Liver (tissue), 9 donors: ENCODE results near the gene DDX42. TPM values are rescaled to one million over a fixed set of nuclear protein-coding genes. Genes with fewer than 3 reads are reported as not detected.
"Not testable (repeated sequence)": the region's sequence is repeated elsewhere in the genome, so short reads cannot be mapped to it uniquely, and the experiment has no call there.

Source experiments
- DNase-seq: peaks from one replicate; pipeline ENCODE4 v3.0.0-alpha.2; 2017; ENCODE audit warnings: low spot score
- H3K27ac ChIP-seq, 2 donors: one replicate each; pipeline ENCODE4 v1.7.0; 2013; ENCODE audit warnings: inconsistent platforms in 2 of 2, low read length in 2 of 2, control low read depth in 1 of 2, low read depth in 1 of 2, mild to moderate bottlenecking in 1 of 2
- H3K27me3 ChIP-seq, 4 donors: one replicate each; pipeline versions ENCODE4 v1.6.1 to v1.7.0; 2013; ENCODE audit warnings: low read length in 3 of 4, inconsistent platforms in 1 of 4, mild to moderate bottlenecking in 1 of 4, moderate library complexity in 1 of 4; ENCODE audit not compliant: control insufficient read depth in 4 of 4, insufficient read depth in 4 of 4
- H3K36me3 ChIP-seq, 4 donors: one replicate each; pipeline versions ENCODE4 v1.6.1 to v1.7.0; 2013; ENCODE audit warnings: low read length in 3 of 4, mild to moderate bottlenecking in 3 of 4, low read depth in 1 of 4, moderate library complexity in 1 of 4; ENCODE audit not compliant: control insufficient read depth in 4 of 4, insufficient read depth in 3 of 4
- H3K4me1 ChIP-seq, 4 donors: one replicate each; pipeline versions ENCODE4 v1.6.1 to v1.7.0; 2013; ENCODE audit warnings: low read length in 3 of 4, mild to moderate bottlenecking in 3 of 4, moderate library complexity in 1 of 4; ENCODE audit not compliant: control insufficient read depth in 4 of 4, insufficient read depth in 4 of 4
- H3K4me3 ChIP-seq, 3 donors: one replicate each; pipeline versions ENCODE4 v1.6.1 to v1.7.0; 2013; ENCODE audit warnings: low read length in 3 of 3, control low read depth in 1 of 3, low read depth in 1 of 3, mild to moderate bottlenecking in 1 of 3
- H3K9ac ChIP-seq, 2 donors: one replicate each; pipeline ENCODE4 v1.7.0; 2013; ENCODE audit warnings: low read length in 2 of 2, mild to moderate bottlenecking in 2 of 2, moderate library complexity in 2 of 2, control low read depth in 1 of 2, low read depth in 1 of 2
- H3K9me3 ChIP-seq, 4 donors: one replicate each; pipeline versions ENCODE4 v1.6.1 to v1.7.0; 2013; ENCODE audit warnings: low read length in 3 of 4; ENCODE audit not compliant: control insufficient read depth in 4 of 4
- FOXA2 ChIP-seq: IDR thresholded peaks from 2 replicates; pipeline ENCODE4 v1.6.1; 2016; ENCODE audit warnings: antibody characterized with exemption
- HNF4A ChIP-seq, 2 donors: conservative IDR thresholded peaks; 2 replicates each; pipeline ENCODE4 v1.6.1; 2016; ENCODE audit warnings: antibody characterized with exemption in 2 of 2, mild to moderate bottlenecking in 2 of 2
- JUND ChIP-seq, 2 donors: IDR thresholded peaks; 2 replicates each; pipeline ENCODE4 v1.6.1; 2016; ENCODE audit warnings: antibody characterized with exemption in 2 of 2
- NR2F2 ChIP-seq: IDR thresholded peaks from 2 replicates; pipeline ENCODE4 v1.6.1; 2016; ENCODE audit warnings: antibody characterized with exemption
- SP1 ChIP-seq: IDR thresholded peaks from 2 replicates; pipeline ENCODE4 v1.6.1; 2018; ENCODE audit warnings: antibody characterized with exemption, mild to moderate bottlenecking
- TAF1 ChIP-seq: conservative IDR thresholded peaks from 2 replicates; pipeline ENCODE4 v1.6.1; 2016; ENCODE audit warnings: antibody characterized with exemption, mild to moderate bottlenecking
- YY1 ChIP-seq: IDR thresholded peaks from 2 replicates; pipeline ENCODE4 v1.6.1; 2016; ENCODE audit warnings: antibody characterized with exemption, mild to moderate bottlenecking
- WGBS: extraction: QIAGEN DNeasy Blood & Tissue Kit; methylation state at CpG from one replicate; pipeline ENCODE4 v1.1.7; 2013; 5-methylcytosine and 5-hydroxymethylcytosine counted together
- polyA plus RNA-seq, 2 donors: library from polyadenylated mRNA; stranded (reverse) in 1 of 2; unstranded in 1 of 2; fragments of 200-250 nt in 1 of 2; fragments of >200 nt in 1 of 2; fragmentation: Nextera tagmentation in 1 of 2; extraction: Ambion mirVana in 1 of 2; gene quantifications; one replicate each; pipeline versions ENCODE4 v1.2.1 to v1.2.3, GENCODE V29; 2013 to 2015
- total RNA-seq, 2 donors: library from RNA; depleted of rRNA; stranded (reverse); fragments of >200 nt; gene quantifications; one replicate each; pipeline ENCODE4 v1.2.3, GENCODE V29; 2014
- TF ChIP-seq, protein P1 (sequence below): IDR thresholded peaks from 2 replicates; pipeline ENCODE4 v1.6.1; 2016; ENCODE audit warnings: antibody characterized with exemption, mild to moderate bottlenecking
- TF ChIP-seq, protein P2 (sequence below): IDR thresholded peaks from 2 replicates; pipeline ENCODE4 v1.6.1; 2016; ENCODE audit warnings: antibody characterized with exemption
- TF ChIP-seq, protein P3 (sequence below): fragments of 150-350 bp; IDR thresholded peaks from 2 replicates; pipeline ENCODE4 v1.5.1; 2017; ENCODE audit warnings: improper control_type of control experiment, low read depth, low read length; ENCODE audit not compliant: missing input control
- donor health status: healthy.
- donor health status: healthy.
- donor health status: healthy.
- donor health status: healthy.
- donor health status: healthy.

DDX42 gene
- total and polyA plus RNA-seq, 4 donors: 15.0 to 64.2 (median 29.9) TPM

- no peak overlapping the region for H3K27ac ChIP-seq
- H3K36me3 ChIP-seq: peaks cover 11 to 63% (median 49%) of the 10 kb centered on the region in 4 donors
- no peak overlapping the region for H3K9ac ChIP-seq
- no peaks in the 10 kb centered on the region for H3K27me3 ChIP-seq
- WGBS: 92% methylated on average over 6 of the region's 6 CpGs
- no peaks in the 10 kb centered on the region for H3K9me3 ChIP-seq
- H3K4me3 ChIP-seq: no peak overlapping the region
- H3K4me1 ChIP-seq: no peaks in the 10 kb centered on the region
- DNase-seq: no peak
- no peak for TF ChIP-seq JUND (IDR thresholded peaks at IDR 0.05)
- TF ChIP-seq NR2F2: no peak
These were observed 16.1 kb downstream of the DDX42 start for GRCh38 chr17:63790057-63790456.

GRCh38 chr17:63792055-63792729 lies 18.2 kb downstream of the DDX42 start:
- Histone ChIP-seq H3K36me3 (peaks cover 9 to 70% (median 58%) of the 10 kb centered on the region in 4 donors), H3K4me3 (no peak overlapping the region), H3K27ac (no peak overlapping the region), H3K9ac (no peak overlapping the region), H3K27me3 (no peaks in the 10 kb centered on the region), H3K4me1 (no peaks in the 10 kb centered on the region), H3K9me3 (no peaks in the 10 kb centered on the region)
- DNase-seq: no peak
- 89% methylated on average over 3 of the region's 3 CpGs for WGBS
- TF ChIP-seq, protein P1, sequence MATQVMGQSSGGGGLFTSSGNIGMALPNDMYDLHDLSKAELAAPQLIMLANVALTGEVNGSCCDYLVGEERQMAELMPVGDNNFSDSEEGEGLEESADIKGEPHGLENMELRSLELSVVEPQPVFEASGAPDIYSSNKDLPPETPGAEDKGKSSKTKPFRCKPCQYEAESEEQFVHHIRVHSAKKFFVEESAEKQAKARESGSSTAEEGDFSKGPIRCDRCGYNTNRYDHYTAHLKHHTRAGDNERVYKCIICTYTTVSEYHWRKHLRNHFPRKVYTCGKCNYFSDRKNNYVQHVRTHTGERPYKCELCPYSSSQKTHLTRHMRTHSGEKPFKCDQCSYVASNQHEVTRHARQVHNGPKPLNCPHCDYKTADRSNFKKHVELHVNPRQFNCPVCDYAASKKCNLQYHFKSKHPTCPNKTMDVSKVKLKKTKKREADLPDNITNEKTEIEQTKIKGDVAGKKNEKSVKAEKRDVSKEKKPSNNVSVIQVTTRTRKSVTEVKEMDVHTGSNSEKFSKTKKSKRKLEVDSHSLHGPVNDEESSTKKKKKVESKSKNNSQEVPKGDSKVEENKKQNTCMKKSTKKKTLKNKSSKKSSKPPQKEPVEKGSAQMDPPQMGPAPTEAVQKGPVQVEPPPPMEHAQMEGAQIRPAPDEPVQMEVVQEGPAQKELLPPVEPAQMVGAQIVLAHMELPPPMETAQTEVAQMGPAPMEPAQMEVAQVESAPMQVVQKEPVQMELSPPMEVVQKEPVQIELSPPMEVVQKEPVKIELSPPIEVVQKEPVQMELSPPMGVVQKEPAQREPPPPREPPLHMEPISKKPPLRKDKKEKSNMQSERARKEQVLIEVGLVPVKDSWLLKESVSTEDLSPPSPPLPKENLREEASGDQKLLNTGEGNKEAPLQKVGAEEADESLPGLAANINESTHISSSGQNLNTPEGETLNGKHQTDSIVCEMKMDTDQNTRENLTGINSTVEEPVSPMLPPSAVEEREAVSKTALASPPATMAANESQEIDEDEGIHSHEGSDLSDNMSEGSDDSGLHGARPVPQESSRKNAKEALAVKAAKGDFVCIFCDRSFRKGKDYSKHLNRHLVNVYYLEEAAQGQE: no peak
- no peak for TF ChIP-seq SP1
- TF ChIP-seq FOXA2: no peak
- no peak for TF ChIP-seq HNF4A (conservative IDR thresholded peaks at IDR 0.05)
- TF ChIP-seq TAF1: no peak
- no peak for TF ChIP-seq YY1
- TF ChIP-seq JUND (IDR thresholded peaks at IDR 0.05): no peak
- TF ChIP-seq, protein P2, sequence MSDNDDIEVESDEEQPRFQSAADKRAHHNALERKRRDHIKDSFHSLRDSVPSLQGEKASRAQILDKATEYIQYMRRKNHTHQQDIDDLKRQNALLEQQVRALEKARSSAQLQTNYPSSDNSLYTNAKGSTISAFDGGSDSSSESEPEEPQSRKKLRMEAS: no peak
- TF ChIP-seq, protein P3, sequence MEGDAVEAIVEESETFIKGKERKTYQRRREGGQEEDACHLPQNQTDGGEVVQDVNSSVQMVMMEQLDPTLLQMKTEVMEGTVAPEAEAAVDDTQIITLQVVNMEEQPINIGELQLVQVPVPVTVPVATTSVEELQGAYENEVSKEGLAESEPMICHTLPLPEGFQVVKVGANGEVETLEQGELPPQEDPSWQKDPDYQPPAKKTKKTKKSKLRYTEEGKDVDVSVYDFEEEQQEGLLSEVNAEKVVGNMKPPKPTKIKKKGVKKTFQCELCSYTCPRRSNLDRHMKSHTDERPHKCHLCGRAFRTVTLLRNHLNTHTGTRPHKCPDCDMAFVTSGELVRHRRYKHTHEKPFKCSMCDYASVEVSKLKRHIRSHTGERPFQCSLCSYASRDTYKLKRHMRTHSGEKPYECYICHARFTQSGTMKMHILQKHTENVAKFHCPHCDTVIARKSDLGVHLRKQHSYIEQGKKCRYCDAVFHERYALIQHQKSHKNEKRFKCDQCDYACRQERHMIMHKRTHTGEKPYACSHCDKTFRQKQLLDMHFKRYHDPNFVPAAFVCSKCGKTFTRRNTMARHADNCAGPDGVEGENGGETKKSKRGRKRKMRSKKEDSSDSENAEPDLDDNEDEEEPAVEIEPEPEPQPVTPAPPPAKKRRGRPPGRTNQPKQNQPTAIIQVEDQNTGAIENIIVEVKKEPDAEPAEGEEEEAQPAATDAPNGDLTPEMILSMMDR: no peak

- H3K27ac ChIP-seq, H3K9me3 ChIP-seq, H3K9ac ChIP-seq, DNase-seq, H3K4me3 ChIP-seq, H3K4me1 ChIP-seq, H3K27me3 ChIP-seq: not testable (repeated sequence)
- H3K36me3 ChIP-seq: peaks cover 5 to 90% (median 65%) of the 10 kb centered on the region in 4 donors
- 97% methylated on average over 10 of the region's 10 CpGs for WGBS
These were observed 22.4 kb downstream of the DDX42 start for GRCh38 chr17:63796375-63796774.
